ENCODE measurements around the gene KRT12.
"Not testable (repeated sequence)": the region's sequence is repeated elsewhere in the genome, so short reads cannot be mapped to it uniquely, and the experiment has no call there.

Gene KRT12

GRCh38 chr17:40883626-40884334 is 16.8 kb upstream of the KRT12 start:
- DNase-seq = no peak

GRCh38 chr17:40883031-40883430 is 16.0 kb upstream of the KRT12 start:
- DNase-seq = no peak

GRCh38 chr17:40879026-40879425 is 12.0 kb upstream of the KRT12 start:
- no peak for DNase-seq

- DNase-seq = no peak
Measured at GRCh38 chr17:40878044-40878443, 11.0 kb upstream of the KRT12 start.

GRCh38 chr17:40873801-40874200 is 6.8 kb upstream of the KRT12 start:
- no peak for DNase-seq

- no peak for DNase-seq
Measured at GRCh38 chr17:40873255-40873654, 6.2 kb upstream of the KRT12 start.

GRCh38 chr17:40872416-40872815 is 5.4 kb upstream of the KRT12 start:
- no peak for DNase-seq

- no peak for DNase-seq
Measured at GRCh38 chr17:40871316-40871715, 4.3 kb upstream of the KRT12 start.

GRCh38 chr17:40870136-40870535 is 3.1 kb upstream of the KRT12 start:
- DNase-seq = no peak

GRCh38 chr17:40864661-40865390 is 2.2 kb downstream of the KRT12 start:
- no peak for DNase-seq

GRCh38 chr17:40862985-40863733 is 3.9 kb downstream of the KRT12 start:
- DNase-seq = no peak

- no peak for DNase-seq
Measured at GRCh38 chr17:40859536-40859935, 7.5 kb downstream of the KRT12 start.

- DNase-seq = not testable (repeated sequence)
Measured at GRCh38 chr17:40858667-40859066, 8.4 kb downstream of the KRT12 start.

GRCh38 chr17:40857535-40857934 is 9.5 kb downstream of the KRT12 start:
- DNase-seq = no peak

GRCh38 chr17:40854175-40854814 is 12.7 kb downstream of the KRT12 start:
- no peak for DNase-seq

- no peak for DNase-seq
Measured at GRCh38 chr17:40852364-40852763, 14.7 kb downstream of the KRT12 start.

GRCh38 chr17:40850293-40850972 is 16.6 kb downstream of the KRT12 start:
- no peak for DNase-seq

GRCh38 chr17:40849723-40850122 is 17.3 kb downstream of the KRT12 start:
- DNase-seq = no peak

GRCh38 chr17:40848583-40849235 is 18.3 kb downstream of the KRT12 start:
- no peak for DNase-seq

GRCh38 chr17:40846515-40847144 is 20.4 kb downstream of the KRT12 start:
- DNase-seq = no peak

- no peak for DNase-seq
Measured at GRCh38 chr17:40844671-40845107, 22.3 kb downstream of the KRT12 start.

- DNase-seq = no peak
Measured at GRCh38 chr17:40843242-40843641, 23.8 kb downstream of the KRT12 start.

Measured in NCI-H1105 treated with DMSO at 0.1 percent for 48 hours (cell line).